Stimulated activated CD4-positive, alpha-beta T cell treated with anti-CD3 and anti-CD28 coated beads, Interleukin-2, amount 100 ng/mL, for 24 hours (primary cell): ENCODE results near the gene KIAA1210.

Experiments used
- DNase-seq, 2 donors: peaks; one replicate each; pipeline ENCODE4 v3.0.0-alpha.2; 2020

KIAA1210 gene

DNA sequence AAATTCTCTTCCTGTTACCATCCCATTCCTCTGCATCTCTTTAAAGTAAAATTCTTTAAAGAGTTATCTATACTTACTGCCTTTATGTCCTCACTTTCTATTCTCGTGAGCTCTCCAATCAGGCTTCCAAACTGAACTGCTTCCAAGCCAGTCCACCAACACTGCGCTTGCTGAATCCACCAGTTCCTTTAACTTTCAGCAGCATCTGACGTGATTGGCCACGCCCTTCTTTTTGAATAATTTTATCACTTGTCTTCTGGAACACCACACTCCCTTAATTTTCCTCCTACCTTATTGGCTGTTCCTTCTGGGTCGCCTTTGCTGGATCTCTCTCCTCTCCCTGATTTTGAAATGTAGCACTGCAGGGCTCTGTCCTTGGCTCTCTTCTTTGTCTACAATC, at the start of gene KIAA1210:
KIAA1210 (minus strand) TSS at position 163 of the 400 bp plus-strand sequence. CDS start 4,170 bp downstream, outside the sequence.
- DNase-seq, result no peak

DNA sequence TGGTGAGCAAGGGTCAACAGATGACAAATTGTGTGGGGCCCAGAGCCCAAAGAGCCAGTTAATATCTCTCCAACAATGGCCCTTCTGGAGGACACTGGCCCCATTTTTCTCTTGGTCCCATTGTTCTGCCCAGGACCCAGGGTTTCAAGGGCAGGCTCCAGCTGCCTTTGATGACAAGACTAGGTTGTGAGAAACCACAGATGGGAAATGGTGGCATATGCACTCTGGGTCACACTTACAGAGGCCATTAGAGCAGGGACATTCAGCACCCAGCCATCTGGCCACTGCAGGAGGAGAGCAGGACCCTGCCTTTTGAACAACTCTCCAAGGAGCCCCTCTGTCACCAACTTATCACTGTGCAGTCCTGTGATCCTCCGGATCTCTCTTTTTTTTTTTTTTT, 49.7 kb upstream of the KIAA1210 start:
- DNase-seq, result no peak

DNA sequence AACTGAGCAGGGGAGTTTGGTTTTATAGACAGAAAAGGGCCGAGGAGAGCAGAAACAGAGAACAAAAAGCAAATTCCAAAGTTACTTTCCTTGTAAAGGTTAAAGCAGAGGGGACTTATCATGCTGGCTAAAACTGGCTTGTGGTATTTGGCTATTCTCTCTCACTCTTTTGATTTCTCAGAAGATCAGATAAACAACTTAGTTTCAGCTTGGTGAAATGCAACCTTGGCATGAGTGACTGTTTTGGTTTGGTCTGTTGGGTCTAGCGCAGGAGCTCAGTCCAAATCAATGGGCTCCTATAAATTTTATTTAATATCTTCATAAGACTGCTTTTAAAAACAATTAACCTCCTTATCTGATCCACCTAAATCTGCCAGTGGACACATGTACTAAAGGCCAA, 47.3 kb upstream of the KIAA1210 start:
- no peak for DNase-seq

DNA sequence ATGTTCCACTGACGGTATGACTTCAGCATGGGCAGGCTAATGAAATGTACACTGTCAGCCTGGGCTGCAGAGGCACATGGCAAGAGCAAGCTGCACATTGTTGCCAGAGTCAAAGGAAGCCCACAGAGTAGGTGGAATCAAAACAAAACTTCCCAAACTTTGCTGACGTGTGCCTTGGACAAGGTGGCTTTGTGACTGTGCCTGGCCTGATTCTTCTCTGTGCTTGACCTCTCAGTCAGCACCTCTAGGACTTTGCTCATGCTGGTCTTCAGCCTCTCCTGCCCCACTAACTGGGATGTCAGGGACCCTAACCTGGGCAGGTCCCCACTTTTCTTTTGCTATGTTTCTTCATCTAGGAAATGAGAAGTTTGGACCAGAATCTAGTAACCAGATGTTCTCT, 40.5 kb upstream of the KIAA1210 start:
- DNase-seq, result no peak

DNA sequence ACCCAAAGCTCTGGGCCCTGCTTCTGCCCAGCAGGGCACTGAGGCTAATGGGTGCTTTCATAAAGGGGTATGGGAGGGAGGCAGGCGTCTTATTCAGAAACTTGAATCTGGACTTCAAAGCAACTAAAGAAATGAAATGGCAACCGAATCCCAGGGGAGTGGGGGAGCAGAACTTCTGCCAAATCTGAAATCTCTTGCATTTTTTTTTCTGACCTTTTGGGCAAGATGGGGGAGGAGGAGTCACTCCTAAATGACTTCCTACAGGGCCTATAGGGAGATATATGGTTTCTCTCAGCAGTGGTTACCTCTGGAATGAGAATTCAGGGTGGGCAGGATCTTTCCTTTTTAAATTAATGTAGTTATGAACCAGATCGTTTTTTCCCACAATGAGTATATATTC, 30.6 kb upstream of the KIAA1210 start:
- no peak for DNase-seq

DNA sequence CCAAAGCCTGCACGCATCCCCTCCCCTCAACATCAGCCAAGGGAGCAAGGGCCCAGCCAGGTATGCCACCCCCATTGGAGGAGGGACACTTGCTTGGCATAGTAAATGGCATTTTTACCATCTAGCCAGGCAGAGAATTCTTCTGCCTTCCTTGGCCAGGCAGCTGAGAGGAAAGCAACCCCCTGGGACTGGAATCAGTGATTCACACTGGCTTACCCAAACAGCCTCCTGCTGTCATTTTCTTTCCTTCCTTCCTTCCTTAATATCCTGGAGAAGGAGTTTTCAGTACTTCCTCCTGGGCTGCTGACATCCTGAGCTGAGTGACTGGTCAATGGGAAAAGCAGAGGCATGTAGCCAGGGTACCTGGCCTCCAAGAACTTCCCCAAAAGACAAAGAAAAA, 28.6 kb upstream of the KIAA1210 start:
- no peak for DNase-seq

DNA sequence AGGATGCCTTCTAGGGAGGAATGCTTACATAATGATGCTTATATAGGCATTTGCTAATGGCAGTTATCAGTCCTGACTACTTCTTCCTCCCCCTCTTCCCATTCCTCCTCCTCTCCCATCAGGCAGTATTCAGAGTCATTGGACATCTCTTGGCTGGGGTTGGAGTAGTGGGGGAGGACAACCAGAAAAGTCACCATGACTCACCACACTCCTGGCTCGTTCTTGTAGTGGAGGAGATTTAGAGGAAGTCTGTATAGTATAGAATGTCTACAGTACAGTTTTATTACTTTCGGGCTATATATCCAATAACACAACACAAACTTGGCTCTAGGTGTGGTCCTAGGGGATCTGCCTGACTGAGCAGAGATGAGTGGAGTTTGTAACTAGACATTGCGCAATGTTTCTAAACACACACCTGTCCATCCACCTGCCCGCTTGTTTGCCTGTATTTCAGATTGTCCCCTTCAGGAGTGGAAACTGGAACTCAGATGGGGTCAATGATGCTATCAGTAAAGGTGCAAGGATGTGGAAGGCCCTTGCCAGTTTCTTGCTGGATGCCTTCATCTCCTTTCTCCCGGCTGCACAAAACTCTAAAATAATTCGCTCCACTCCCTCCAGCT, 27.9 kb upstream of the KIAA1210 start:
- no peak for DNase-seq

DNA sequence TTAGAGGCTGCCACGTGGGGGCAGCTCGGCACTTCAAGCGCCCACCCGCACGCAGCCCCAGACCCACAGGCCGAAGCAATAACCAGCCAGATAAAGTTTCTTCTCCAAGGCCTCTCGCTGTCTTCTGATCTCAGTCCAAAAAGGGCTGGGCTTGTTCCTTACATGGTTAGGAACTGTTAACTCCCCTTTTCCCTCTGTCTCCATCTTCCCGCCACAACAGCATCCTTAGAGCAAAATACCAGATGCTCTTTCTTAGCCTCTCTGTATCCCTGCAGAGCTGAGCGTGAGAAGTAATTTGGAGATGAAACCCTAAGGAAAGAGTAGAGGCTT, 23.4 kb upstream of the KIAA1210 start:
- no peak for DNase-seq

DNA sequence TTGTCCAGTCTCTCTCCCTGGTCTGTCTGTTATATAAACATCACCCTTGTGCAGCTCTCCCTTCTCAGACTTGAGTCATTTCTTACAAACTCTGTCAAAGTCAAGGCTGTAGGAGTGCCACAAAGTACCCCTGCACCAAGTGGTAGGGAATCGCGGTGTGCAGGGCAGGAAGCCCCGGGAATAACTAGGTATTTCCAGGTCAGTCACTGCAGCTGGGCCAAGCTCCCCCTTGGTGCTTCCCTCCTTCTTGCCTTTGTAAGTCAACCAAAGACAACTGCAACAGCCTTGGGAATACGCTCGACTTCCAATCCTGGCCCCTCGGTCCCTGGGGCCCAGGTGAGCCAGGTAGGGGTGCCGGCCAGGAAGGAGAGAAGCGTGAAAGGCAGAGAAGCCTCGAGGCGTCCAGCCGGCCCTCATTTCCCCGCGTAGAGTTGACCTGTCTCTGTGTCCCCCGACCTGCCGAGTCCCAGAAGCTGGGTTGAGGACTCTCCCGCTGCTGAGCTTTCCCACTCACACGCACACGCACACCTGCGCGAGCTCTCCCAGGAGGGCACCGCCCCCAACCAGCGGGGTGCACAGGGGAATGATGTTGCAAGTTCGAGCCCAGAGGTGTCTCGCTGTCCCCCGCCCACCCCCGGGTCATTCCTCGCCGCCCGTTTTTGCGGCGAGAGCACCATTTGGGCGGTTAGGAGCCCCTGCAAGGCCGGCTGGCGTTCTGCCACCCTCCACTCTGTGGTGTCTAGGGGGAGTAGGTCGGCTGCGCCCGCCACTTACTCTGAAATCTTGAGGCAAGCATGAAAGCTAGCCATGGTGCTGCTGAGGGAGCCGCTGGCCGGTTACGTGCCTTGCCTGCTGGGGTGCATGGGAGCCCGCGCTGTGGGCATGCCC, 22.8 kb upstream of the KIAA1210 start:
- DNase-seq, result no peak

DNA sequence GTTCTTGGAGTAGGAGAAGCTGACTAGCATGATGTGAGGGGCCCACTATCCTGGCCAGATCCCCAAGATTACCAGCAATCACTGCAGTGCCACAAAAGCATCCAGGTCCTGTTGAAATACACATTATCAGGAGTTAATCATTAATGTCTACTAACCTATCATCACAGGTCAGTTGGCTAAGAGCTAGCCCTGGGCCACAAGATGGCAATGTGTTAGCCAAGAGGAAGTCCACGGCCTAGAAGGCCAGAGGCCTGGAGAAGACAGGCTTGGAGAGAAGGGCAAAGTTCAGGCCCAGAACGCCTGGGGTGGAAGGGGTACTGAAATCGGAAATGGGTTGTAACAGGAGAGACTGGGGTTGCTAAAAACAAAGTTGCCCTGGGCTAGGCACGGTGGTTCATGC, 19.9 kb upstream of the KIAA1210 start:
- DNase-seq, result no peak

DNA sequence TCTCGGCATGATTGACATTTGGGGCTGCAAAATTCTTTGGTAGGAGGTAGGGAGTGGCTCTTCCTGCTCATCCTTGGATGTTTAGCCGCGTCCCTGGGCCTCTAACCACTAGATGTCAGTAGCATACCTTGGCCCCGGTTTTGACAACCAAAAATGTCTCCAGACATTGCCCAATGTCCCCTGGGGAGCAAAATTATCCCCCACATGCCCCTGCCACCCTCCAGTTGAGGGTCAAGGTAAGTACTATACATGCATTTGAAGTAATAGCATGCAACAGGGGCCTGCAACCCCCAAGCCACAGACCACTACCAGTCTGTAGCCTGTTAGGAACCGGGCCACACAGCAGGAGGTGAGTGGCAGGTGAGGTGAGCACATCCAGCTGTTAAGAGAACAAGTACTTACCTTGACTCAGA, 17.6 kb upstream of the KIAA1210 start:
- DNase-seq, result no peak

DNA sequence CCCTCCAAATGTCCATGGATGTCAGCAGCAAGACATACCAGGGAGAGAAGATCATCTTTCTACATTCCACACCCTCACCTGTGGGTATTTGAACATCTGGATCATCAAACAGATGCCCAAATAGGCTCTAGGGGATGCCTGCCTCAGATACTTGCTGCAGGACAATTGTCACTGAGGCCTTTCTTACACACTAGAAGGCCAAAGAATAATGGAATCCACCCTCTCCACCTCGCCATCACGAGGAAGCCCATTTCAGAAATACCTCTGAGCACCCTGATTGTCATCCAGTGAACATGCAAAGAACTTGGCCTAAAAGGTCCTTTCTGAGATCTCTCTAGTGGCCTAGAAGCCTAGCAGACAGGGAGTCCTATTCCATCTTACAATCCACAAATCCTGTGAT, 6.9 kb upstream of the KIAA1210 start:
- DNase-seq, result no peak

DNA sequence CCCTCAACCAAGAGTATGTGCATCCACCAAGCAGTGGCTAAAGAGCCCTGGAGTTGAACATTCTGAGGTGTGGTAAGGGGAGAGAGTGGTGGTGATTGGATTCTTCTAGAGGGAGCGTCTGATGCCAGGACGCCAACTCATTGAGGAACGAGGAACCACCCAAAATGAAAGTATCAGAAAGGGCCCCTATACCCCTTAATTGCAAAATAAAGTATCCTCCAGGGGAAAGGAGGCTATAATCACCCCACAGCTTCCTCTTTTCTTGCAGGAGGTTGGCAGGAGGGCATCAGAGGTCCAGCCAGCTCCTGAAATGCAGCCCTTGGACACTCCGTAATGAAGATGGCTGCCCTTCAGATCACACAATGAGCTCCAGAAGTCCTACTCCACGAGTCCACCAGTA, 5.3 kb upstream of the KIAA1210 start:
- DNase-seq, result no peak

DNA sequence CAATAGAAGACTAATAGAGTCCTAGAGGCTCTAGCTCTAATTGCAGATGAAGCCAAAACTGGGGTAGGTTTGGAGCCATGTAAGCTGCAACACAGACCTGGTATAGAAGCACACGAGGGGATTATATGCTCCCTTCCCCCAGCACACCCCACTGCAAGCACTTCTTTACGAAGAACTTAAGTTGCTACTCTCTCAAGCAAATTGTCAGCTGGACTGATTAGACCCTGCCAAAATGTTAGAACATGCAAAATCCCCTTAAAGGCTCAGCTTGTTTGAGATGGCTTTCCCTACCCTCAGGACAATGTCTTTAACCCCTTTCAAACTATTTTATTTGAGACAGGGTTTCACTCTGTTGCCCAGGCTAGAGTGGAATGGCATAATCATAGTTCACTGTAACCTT, 4.7 kb upstream of the KIAA1210 start:
- DNase-seq, result no peak

DNA sequence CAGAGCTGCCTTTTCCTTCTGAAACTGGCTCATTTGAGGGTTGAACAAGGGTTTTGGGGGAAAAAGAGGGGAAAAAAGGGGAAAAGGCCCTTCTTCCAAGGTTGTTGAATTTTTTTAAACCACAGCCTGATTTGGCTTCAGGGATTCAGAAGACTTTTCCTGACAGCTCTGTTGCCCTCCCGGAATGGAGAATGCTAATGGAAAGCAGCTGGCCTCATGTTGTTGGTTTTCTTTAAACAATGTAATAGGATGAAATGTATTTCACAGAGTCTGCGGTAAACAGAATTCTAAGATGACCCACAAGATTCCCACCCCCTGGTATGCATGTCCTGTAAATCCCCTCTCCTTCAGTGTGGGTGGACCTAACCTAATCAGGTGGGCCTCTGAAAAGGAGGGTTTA, 3.3 kb upstream of the KIAA1210 start:
- no peak for DNase-seq

DNA sequence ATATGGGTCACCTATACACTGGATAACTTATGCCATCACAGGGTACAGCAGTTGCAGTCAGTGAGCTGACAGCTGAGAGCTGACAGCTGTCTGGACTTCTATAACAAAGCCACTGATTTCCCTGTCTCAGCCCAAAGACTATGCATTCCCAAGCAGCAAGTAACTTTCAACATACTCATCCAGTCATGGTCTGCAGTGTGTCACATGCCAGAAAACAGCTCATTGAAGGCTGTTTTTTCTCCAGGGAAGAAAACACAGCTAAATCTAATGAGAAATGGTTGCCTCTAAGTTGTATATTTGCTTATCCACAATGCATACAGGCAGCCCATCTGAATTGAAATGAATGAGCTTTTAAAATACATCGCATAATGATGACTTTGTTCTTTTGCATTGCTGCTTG, 6.3 kb downstream of the KIAA1210 start:
- no peak for DNase-seq

DNA sequence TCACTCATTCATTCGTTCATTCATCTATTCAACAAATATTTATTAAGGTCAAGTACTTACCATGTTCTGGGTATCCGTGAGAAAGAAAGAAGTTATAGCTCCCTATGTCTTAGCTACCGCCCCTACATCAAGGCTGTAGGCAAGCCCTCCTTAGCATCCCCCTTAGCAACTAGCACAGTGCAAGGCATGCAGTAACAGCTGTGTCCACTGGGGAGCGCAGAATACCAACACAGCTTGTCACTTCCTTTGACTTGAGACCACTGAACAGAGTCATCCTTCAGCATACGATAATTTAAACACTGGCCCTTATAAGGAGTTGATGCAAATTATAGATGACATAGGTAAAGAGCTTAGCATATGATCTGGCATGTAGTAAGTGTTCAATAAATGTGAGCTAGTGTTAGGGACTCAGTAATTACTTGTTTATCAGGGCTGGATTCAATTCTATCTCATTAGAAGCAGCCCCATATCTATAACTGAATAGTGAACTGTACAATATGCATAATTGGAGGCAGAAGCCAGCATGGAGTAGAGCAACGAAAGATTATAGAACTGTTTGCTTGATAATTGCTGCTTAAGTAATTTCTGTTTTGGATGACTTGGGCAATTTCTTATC, 8.7 kb downstream of the KIAA1210 start:
- DNase-seq, result peak; percentile 43 to 55

DNA sequence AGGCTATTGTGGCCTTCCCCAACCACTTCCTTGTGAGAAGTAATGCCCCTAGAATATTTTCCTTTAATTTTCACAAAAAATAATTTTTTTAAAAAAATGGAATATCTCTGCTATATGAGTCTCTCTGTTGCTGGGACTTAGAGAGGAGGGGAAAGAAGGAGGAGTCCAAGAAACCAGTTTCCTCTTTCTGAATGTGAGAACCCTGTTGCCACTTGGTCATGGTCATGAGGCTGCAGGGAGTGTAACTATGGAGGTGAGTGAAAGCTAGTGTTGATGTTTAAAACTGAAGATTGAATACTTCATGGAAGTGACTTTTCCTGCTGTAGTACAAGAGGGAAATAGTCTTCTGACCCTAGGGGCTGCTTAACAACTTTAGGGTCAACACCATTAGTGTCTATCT, 20.4 kb downstream of the KIAA1210 start:
- no peak for DNase-seq

DNA sequence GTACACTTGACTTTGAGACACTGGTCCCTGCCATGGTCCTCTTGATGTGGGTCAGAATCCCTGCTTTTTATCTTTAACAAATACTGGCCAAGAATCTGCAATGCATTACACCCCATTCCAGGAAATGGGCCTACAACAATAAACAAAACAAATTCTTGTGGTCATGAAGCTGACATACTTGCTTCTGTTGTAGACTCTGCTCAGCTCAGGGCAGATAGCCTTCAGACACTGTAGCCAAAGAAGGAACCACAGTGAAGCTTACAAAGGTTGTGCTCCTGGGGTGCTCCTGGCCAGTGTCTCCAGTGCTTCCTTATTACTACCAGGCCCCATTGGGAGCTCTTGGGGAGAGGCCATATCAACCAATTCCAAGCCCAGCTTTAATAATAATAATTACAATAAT, 21.8 kb downstream of the KIAA1210 start:
- no peak for DNase-seq

DNA sequence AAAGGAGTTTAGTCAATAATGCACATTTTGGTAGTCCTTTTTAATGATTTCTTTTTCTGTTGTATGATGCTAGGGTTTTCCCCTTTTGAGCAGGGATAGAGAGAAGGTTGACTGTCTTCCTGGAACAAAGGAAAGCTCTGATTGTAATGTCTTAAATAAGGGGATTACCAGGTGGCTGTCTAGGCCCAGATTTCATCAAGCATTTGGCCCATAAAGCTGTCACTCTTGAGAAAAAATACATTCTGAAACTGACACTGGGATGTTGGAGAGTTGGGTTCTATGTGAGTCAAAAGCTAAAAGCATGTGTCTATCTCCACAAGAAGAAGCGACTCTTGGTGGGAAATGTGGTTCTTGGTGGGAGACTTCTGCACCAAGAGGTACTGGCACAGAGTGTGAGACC, 26.4 kb downstream of the KIAA1210 start:
- DNase-seq, result no peak

DNA sequence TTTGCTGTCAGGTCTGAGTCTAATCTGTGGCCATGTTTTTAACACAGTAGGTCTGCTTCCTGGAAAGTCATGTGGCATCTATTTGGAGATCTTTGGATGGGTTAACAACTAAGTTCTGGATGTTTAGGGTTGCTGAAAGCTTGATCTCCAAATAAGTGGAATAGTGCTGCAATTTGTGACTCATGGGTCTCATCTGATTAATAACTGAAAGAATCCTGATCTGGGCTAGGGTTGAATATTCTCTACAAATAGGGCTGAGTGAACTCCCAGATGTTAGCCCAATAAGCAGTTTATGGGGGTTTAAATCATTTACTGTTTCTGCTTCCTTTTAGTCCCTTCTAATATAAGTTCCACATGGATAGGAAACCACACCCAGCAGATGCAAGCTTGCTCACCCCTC, 31.7 kb downstream of the KIAA1210 start:
- no peak for DNase-seq

DNA sequence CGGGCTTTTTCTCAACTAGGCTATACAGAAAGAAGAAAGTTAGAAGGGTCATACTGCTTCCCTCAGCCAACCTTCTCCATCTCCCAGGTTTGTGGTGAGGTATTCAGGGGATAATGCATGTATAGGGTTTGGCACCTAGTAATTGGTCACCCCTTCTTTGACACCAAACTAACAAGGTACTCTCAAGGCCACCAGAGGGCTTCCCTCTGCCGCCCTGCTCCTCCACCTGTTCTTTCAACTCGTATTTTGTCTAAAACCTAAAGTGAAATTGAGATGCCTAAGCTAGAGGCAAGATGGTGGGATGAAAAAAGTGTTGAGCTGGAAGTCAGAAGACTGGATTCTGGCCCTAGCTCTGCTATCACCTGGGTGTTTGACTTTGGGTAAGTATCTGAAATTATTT, 32.8 kb downstream of the KIAA1210 start:
- no peak for DNase-seq

DNA sequence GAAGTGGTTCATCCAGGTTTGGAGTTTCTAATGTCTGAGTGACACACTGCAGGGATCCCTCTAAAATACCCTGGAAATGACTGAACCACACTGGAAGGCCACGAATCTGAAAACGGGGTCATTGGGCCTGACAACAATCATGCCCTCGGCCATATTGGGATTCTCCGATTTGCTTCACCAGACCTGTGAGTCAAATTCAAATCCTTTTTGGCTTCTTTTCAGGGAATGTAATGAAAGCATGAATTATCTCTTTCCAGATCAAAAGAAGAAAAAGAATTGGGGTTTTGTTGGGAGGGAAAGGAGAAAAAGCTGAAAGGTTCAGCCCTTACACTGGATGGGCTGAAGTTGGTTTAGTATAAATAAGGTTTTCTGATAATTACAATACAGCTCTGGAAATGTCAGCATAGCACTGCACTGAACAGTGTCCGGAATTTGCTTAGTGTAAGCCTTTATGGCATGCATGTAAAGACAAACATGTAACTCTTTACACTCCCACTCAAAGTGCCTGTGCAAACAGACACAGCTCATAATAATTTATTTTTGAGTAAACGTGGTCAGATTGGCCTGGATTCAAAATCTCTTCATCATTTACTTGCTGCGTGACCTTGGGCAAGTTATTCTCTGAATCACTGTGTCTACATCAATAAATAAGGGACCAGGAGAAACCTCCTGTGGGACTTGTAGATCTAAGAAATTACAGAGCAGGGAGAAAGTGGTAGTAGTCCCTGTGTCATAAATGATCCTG, 33.4 kb downstream of the KIAA1210 start:
- no peak for DNase-seq

DNA sequence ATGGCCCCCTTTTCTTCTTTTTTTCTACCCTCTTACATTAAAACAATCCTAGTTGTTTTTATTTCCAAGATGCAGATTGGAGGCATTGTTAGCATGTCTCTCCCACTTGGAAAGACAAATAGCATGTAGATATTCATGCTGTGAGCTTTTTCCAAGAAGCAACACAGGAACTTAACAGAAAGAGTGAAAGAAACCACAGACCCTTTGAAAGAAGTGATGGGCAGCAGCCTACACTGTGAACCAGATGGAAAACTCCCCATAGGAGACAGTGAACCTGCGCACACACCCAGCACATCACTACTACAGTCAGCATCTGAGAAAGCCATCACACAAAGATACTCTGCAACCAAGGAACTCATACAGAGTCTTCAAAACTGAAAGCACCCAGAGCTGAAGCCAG, 37.0 kb downstream of the KIAA1210 start:
- no peak for DNase-seq
